ENCODE measurements around the gene WRAP53.
A peak's percentile ranks its signal among the peaks of the same experiment; 100 is the strongest.

WRAP53 gene

DNA sequence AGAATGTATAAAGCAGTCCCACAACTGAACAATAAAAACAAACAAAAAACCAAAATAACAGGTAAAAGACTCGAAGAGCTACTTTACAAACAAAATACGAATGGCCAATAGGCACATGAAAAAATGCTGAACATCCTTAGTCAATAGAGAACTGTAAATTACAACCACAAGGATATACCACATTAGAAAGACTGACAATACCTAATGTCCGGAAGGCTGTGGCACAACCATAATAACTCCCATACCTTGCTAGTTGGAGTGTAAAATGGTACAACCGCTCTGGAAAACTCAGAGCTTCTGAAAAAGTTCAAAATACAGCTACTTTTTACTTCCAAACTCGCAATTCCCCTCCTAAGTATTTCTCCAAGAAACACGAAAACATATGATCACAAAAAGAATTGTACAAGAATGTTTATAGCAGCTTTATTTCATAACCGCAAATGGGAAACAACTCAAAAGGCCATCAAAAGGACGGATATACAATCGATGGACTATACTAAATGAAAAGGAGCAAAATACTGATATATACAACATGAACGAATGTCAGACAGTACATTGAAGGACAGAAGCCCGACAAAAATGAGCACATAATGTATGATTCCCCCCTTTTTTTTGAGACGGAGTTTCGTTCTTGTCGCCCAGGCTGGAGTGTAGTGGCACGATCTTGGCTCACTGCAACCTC is 3.3 kb upstream of the WRAP53 start:
- no peak for DNase-seq

DNA sequence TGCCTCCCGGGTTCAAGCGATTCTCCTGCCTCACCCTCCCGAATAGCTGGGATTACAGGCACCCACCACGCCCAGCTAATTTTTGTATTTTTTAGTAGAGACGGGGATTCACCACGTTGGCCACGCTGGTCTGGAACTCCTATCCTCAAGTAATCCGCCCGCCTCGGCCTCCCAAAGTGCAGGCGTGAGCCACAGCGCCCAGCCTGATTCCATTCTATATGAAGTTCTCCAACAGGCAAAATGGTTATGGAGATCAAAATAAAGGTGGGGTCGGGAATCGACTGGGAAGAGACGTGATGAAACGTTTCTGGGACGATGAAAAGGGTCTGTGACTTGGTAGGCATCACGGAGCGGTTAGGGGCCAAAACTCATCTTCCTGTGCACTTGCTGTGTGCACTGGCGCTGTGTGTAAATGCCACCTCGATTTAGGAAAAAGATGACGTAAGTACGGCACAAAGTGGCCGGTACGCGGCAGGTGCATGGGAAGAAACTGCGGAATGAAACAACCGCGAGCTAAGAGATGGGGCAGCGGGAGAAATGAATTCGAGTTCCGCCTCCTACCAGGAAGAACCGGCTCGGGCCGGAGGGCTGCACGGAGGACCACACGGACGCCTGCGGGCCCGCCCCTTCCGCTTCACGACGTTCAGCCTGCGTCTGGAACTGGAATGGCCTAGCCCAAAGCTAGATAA is 2.6 kb upstream of the WRAP53 start:
- peak; percentile 72 for DNase-seq

DNA sequence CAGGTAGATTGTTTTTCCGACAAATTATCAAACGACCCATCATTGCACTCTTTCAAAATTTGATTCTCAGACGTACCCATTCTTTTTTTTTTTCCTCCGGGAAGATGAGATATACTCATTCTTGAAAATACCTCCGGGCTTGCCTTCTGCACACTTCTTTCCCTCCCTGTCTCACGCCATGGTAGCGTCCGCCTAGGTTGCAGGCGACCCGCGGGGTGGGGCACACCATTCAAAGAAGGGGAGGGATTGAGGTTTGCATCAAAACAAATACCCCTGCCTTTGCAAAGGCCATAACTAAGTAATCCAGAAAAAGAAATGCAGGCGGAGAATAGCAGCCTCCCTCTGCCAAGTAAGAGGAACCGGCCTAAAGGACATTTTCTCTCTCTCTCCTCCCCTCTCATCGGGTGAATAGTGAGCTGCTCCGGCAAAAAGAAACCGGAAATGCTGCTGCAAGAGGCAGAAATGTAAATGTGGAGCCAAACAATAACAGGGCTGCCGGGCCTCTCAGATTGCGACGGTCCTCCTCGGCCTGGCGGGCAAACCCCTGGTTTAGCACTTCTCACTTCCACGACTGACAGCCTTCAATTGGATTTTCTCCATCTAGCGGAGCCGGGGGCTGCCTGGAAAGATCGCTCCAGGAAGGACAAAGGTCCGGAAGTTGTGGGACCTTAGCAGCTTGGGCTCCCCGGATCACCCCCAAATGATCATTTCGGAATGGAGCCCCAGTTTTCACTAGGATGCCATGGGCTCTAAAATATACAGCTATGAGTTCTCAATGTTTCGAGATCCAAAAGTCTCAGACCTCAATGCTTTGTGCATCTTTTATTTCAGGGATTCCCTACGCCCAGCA is 1.8 kb upstream of the WRAP53 start:
- peak; percentile 68 for DNase-seq

- DNase-seq, result peak; percentile 82
Observed at GRCh38 chr17:7687072-7687907, 987 bp upstream of the WRAP53 start, which contains the start of gene TP53. Gene TP53, minus strand, starts transcription at chr17:7687490. Its CDS starts 10,896 bp downstream, at chr17:7676594.

- DNase-seq, result no peak
Observed at GRCh38 chr17:7688808-7689316, 585 bp downstream of the WRAP53 start.

DNA sequence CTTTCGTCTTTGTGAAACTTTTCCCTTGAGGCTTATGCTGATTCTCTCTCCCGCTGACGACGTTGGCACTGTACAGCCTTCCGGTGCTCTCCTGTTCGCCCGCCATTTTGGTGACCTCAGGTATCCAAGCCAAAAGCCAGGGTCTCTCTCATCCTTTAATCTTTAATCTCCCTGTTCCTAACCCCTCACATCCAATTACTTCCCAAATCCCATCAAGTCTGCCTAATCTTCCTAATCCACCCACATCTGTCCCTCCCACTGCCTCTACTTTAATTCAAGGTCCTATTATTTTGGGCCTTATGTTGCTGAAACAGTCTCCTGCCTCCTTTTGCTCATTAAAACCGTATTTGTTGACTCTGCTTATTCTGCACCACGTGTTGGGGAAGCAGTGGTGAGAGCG is 7.3 kb downstream of the WRAP53 start:
- no peak for DNase-seq

DNA sequence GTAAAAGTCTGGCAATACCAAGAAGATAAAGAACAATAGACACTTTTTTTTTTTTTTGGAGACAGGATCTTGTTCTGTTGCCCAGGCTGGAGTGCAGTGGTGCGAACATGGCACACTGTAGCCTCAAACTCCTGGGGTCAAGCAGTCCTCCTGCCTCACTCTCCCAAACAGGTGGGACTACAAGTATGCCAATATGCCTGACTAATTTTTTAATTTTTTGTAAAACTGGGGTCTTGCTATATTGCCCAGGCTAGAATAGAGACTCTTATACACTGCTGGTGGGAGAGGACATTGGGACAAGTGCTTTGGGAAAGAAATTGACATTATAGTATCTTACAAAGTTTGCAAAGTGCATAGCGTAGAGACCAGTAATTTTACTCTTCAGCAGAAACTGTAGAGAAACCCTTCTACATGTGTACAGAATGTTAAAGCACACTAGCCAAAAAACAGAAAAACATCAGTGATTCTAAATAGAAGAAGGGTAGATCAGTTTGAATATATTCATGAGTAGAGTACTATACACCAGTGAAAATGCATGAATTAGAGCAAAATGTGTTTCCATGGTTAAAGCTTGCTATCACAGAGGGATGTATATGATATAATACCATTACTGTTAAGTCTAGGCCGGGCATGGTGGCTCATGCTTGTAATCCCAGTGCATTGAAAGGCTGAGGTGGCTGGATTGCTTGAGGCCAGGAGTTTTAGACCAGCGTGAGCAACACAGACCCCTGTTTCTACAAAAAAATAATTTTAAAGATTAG is 9.7 kb downstream of the WRAP53 start:
- DNase-seq, result no peak

DNA sequence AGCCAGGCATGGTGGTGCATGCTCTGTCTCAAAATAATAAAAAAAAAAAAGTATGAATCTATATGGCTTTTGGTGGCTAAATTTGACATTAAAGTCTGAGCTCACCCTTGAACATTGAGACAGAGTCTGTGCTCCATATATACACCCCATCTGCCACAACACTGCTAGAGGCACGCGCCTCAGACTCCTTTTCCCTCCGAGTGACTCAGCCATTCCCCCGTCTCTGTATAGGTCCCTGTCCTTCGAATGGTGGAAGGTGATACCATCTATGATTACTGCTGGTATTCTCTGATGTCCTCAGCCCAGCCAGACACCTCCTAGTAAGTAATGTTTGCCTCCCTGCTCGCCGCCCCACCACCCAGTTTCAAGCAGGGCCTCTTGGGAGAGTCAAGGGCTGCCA is 12.2 kb downstream of the WRAP53 start:
- no peak for DNase-seq

GRCh38 chr17:7701681-7702080 is 13.4 kb downstream of the WRAP53 start:
- DNase-seq, result no peak

DNA sequence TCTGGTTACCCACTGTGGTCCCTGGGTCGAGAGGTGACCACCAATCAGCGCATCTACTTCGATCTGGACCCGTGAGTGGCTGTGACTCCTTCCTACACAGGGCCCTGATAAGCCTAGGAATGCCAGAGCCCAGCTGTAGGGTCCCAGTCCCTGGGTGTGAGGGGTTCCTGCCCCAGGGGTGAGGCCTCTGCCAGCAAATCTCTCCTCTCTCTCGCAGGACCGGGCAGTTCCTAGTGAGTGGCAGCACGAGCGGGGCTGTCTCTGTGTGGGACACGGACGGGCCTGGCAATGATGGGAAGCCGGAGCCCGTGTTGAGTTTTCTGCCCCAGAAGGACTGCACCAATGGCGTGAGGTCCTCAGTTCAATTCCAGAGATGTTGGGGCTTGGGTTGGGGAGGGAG is 14.5 kb downstream of the WRAP53 start:
- DNase-seq, result no peak

- no peak for DNase-seq
Observed at GRCh38 chr17:7703584-7704479, 15.6 kb downstream of the WRAP53 start.

DNA sequence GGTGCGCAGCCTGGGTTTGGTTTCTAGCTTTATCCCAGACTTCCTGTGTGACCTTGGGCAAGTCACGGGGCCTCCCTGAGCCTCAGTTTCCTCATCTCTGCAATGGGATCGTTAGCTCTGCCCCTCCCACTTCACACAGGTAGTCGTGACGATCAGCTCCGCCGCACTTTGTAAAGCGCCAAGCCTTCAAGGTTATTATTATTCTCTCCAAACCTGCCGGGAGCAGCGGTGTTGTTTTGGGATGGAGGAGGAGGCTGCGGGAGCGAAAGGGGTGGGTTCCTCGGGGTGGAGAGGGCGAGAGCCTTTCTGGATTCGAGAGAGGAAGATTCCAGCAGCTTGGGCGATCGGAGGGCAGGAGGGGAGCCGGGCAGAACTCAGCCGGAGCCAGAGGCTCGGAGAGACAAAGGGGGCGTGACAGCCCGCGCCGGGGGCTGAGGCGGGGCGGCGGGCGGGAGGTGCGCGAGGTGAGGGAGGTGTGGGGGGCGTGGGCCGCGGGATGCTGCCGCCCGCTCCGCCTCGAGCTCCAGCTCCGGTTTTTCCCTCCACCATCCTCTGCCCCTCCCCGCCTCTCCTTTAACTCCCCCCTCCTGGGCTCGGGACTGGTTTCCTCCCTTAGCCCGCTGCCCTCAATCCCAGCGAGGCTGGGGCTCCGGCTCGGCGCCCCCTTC is 16.5 kb downstream of the WRAP53 start, which contains the start of gene EFNB3:
EFNB3 (plus strand) TSS at position 602 of the 668 bp plus-strand sequence. CDS start 397 bp downstream, outside the sequence.
- no peak for DNase-seq

DNA sequence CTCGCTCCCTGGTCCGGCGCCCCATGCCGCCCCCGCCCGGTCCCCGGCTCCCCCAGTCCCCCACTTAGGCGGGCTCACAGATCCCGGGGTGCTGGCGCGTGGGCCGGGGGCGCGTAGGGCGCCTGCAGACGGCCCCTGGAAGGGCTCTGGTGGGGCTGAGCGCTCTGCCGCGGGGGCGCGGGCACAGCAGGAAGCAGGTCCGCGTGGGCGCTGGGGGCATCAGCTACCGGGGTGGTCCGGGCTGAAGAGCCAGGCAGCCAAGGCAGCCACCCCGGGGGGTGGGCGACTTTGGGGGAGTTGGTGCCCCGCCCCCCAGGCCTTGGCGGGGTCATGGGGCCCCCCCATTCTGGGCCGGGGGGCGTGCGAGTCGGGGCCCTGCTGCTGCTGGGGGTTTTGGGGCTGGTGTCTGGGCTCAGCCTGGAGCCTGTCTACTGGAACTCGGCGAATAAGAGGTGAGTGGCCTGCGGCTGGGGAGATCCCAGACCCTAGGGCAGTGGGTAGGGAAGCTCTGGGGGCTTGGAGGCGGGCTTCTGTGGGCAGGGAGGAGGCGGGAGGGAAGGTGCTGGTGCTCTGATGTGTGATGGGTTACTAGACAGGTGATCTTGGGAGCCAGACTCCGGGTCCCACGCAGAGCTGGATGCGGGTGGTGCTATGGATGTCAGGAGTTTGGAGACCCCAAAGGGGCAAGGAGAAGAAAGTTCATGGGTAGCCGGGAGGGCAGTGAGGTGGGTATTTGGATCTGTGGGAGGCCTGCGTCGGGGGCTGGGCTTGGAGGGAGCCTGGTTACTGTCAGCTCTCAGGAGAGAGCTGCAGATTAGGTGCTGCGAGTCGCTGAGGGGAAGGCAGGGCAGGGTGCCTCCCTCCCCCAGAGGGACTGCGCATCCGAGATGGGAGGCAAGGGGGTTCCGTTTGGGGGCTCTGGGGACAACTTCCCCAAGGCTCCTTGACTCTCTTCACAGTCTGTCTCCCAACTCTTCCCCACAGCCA is 17.3 kb downstream of the WRAP53 start:
- DNase-seq, result no peak

GRCh38 chr17:7706631-7707354 is 18.5 kb downstream of the WRAP53 start:
- no peak for DNase-seq

GRCh38 chr17:7707446-7707845 is 19.2 kb downstream of the WRAP53 start:
- no peak for DNase-seq

DNA sequence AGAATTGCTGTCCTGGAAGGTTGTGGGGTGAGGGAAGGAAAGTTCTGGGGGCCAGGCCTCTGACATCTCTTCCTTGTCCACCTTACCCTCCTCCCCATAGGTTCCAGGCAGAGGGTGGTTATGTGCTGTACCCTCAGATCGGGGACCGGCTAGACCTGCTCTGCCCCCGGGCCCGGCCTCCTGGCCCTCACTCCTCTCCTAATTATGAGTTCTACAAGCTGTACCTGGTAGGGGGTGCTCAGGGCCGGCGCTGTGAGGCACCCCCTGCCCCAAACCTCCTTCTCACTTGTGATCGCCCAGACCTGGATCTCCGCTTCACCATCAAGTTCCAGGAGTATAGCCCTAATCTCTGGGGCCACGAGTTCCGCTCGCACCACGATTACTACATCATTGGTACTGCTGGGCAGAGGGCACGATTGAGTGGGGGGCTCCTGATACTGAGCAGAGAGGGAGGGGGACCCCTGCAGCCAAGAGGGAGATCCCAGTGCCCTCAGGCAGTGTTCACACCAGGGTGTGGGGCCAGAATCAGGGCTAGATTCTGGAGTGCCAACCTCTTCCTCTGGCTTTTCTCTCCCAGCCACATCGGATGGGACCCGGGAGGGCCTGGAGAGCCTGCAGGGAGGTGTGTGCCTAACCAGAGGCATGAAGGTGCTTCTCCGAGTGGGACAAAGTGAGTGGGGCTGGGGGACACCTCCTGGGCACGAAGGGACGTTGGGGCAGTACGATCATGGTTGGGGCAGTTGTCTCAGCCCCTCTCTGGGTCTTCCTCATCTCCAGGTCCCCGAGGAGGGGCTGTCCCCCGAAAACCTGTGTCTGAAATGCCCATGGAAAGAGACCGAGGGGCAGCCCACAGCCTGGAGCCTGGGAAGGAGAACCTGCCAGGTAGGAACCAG is 19.8 kb downstream of the WRAP53 start:
- no peak for DNase-seq

DNA sequence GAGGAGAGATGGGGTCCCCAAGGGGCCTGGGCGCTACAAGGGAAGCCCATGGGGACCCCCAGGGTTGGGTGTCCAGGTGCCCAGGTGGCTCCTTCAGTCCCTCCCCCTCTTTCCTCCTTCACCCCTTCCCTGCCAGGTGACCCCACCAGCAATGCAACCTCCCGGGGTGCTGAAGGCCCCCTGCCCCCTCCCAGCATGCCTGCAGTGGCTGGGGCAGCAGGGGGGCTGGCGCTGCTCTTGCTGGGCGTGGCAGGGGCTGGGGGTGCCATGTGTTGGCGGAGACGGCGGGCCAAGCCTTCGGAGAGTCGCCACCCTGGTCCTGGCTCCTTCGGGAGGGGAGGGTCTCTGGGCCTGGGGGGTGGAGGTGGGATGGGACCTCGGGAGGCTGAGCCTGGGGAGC is 20.8 kb downstream of the WRAP53 start:
- DNase-seq, result no peak

All from activated T-cell treated with anti-CD3 and anti-CD28 coated beads for 4 hours (primary cell).